ENCODE measurements around the gene GSPT2.
A peak's percentile ranks its signal among the peaks of the same experiment; 100 is the strongest.
"Not testable (repeated sequence)": the region's sequence is repeated elsewhere in the genome, so short reads cannot be mapped to it uniquely, and the experiment has no call there.

The GSPT2 gene

GRCh38 chrX:51743179-51743957, at the start of gene GSPT2:
GSPT2 (plus strand) TSS chrX:51743442; CDS start chrX:51743627, 185 bp downstream.
- peak; percentile 80 for DNase-seq

DNA sequence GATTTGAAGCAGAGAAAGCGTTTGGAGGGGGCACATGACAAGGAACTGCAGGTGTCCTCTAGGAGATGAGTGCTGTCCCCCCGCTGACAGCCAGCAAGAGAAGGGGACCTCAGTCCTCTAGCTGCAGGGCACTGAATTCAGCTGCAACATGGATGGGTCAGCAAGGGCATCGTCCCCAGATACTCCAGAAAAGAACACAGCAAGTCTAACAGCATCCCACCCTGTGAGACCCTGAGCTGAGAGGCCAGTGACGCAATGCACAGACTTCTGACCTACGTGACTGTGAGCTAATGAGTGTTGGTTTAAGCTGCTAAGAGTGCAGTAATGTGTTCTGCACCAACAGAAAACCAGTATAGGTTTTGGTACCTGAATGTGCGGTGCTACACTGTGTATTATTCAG, 49.0 kb upstream of the GSPT2 start:
- no peak for DNase-seq

DNA sequence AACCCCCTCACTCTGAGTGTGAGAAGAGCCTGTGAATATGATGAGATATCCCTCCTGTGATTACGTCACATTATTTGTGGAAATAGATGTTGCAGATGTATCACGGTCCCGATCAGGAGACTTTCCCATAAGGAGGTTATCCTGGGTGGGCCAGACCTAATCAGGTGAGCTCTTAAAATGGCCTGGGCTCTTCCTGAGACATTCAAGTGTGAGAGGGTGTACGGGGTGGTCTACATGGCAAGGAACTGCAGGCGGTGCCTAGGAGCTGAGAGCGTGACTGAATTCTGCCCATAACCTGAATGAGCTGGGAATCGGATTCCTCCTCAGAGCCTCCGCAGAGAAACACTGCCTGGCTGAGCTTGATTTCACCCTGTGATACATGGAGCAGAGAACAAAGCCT, 45.8 kb upstream of the GSPT2 start:
- no peak for DNase-seq

GRCh38 chrX:51710277-51711164, 32.7 kb upstream of the GSPT2 start, which contains the start of gene CENPVL1:
CENPVL1 (plus strand) TSS chrX:51710512; CDS start chrX:51710512, 0 bp downstream.
- DNase-seq, result not testable (repeated sequence)

- not testable (repeated sequence) for DNase-seq
These were observed 30.1 kb upstream of the GSPT2 start for GRCh38 chrX:51712943-51713647.

DNA sequence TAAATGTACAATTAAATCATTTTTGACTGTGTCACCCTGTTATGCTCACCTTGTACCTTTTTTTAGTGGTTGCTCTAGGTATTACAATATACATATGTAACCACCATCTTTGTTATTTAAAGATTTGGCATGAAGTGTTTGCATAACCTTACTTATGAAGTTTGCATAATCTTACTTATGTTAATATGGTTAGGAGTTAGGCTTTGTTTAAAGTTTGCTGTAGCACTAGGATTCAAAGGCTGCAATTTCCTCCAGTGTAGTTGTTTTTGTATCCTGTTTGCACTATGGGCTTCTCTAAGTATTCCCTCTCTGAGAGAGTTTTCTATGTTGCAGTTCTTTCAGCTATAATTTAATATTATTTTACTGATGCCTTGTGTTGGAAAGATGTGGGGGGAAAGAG, 15.0 kb upstream of the GSPT2 start:
- no peak for DNase-seq

GRCh38 chrX:51737091-51737490, 6.2 kb upstream of the GSPT2 start:
- no peak for DNase-seq

GRCh38 chrX:51742586-51742985, 656 bp upstream of the GSPT2 start:
- DNase-seq, result no peak

DNA sequence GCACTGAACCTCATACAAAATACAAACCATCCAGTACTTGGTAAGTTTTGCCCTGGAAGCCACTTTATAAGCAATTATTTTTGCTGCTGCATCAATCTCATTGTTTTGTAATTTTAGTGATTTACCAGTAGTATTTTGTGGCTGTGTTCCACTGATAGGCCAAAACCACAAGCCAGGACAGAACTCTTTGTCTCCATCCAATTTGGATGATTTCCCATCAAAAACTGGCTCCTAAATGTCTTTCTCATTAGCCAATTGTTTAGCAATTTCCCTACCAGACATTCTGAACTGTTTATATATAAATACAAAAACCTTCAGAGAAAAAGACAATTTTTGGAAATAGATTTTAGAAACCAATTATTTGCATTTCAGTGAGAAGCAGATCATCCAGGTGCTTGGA, 4.4 kb downstream of the GSPT2 start:
- no peak for DNase-seq

DNA sequence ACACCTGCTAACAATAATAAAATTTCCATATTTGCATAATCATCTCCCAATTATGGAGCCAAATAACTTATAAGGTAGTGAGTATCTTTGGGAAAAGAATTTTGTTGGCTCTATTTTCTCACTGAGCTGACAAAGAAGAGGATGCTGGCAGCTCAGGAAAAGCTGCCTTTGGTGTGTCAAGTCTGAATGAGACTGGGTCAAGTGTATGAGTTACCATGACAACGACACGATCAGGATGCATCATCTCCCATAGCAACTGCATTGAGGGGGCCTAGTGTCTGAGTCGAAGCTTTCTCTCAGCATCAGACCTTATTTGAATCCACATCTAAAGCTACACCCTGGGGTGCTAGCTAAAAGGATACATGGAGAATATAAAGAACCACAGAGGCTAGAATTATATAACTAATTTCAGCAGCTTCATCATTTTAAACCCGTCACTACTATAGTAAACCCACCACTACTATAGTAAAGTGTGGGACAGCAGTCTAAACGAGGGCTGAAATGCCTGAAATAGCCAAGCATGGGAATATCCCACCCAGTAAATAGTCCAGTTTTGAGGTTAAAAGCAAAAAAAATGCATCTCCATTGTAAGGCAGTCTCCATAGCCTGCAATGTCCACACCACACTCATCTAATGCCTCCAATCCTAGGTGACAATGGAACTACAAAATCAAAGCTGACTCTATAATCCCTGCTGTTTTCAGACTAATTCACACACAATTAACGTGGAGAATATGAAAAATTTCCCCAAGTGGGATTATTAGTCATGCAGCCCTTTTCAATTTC, 16.0 kb downstream of the GSPT2 start:
- no peak for DNase-seq

GRCh38 chrX:51760657-51761056, 17.4 kb downstream of the GSPT2 start:
- no peak for DNase-seq

DNA sequence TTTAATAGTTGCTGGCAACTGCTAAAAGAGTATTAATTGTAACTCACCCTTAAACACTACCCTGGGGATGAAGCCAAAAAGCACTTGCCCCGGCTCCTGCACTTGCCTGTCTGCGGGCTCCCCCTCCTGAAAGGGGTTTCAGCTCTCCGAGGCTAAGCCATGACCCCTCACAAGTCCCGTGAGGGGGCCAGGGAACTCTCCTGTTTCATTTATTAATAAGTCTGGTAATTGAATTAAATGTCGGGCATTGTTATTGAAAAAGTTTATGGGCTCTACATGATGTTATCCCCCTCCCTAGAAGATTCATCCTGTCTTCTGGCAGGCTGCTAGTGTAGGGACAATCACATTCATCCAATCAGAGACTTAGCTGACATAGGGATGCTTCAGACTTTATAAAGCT, 23.3 kb downstream of the GSPT2 start:
- no peak for DNase-seq

- no peak for DNase-seq
These were observed 33.6 kb downstream of the GSPT2 start for GRCh38 chrX:51776851-51777250.

DNA sequence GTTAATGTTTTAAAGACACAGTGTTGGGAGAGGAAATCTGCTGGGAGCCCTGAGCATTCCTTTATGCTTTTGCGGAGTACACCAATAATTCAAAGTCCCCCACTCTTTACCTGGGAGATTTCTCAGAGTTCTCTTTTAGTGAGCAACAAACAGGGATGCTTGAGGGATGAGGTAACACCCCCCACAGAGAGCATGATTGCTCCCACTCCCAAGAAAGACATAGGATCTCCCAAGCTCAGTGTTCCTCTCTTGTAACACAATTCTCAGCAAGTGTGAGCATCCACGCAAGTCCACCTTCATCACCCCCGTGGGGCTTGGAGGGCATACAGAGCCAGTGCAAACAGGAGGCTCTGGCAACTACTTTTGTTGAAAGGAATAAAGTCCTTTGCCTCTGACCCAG, 36.1 kb downstream of the GSPT2 start:
- DNase-seq, result no peak

DNA sequence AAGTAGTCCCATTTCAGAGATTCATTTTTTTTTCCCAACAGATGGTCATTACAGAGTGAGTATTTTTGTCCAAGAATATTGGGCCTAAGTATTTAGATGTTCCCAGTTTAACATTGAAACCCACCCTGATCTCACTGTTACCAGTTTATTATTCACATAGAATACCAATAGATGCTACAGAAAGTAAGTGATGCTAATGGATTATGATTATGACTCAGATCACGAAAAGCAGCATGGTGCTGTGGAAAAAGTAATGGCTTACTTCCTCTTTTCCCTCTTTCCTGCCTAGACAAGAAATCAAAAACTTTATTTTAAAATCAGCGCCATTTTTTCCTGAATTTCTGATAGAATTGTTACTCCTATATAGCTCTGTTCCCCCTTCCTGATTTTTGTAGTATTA, 51.9 kb downstream of the GSPT2 start:
- DNase-seq, result no peak
